Measurements from ENCODE around the gene ARHGEF26. TPM values are rescaled to one million over a fixed set of nuclear protein-coding genes. Genes with fewer than 3 reads are reported as not detected.

The ARHGEF26 gene
- total RNA-seq, 1 experiment from 2014 or later = 14.1 TPM

- no peaks in the 10 kb centered on the region for H3K27me3 Mint-ChIP-seq (ENCODE audit: low read depth)
- no peaks in the 10 kb centered on the region for H3K9me3 Mint-ChIP-seq
- ChIA-PET POLR2A (no interaction called here), CTCF (no interaction called here)
- TF ChIP-seq, protein P1, sequence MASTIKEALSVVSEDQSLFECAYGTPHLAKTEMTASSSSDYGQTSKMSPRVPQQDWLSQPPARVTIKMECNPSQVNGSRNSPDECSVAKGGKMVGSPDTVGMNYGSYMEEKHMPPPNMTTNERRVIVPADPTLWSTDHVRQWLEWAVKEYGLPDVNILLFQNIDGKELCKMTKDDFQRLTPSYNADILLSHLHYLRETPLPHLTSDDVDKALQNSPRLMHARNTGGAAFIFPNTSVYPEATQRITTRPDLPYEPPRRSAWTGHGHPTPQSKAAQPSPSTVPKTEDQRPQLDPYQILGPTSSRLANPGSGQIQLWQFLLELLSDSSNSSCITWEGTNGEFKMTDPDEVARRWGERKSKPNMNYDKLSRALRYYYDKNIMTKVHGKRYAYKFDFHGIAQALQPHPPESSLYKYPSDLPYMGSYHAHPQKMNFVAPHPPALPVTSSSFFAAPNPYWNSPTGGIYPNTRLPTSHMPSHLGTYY (CRISPR knock-in tag; IDR thresholded peaks at IDR 0.05) = no peak
- TF ChIP-seq E2F1 (CRISPR knock-in tag; IDR thresholded peaks at IDR 0.05) (no peak), ZNF219 (CRISPR knock-in tag; IDR thresholded peaks at IDR 0.05; ENCODE audit: borderline replicate concordance) (no peak), TEAD1 (CRISPR knock-in tag; IDR thresholded peaks at IDR 0.05) (no peak), ETV6 (CRISPR knock-in tag; IDR thresholded peaks at IDR 0.05) (no peak), GTF2I (CRISPR knock-in tag; conservative IDR thresholded peaks at IDR 0.05) (no peak), ZNF281 (CRISPR knock-in tag; IDR thresholded peaks at IDR 0.05) (no peak), ZNF263 (CRISPR knock-in tag; IDR thresholded peaks at IDR 0.05; ENCODE audit: low read depth) (no peak)
- no peak for ATAC-seq
- no peak overlapping the region for H3K4me3 Mint-ChIP-seq
- no peak overlapping the region for H3K27ac Mint-ChIP-seq
- H3K36me3 Mint-ChIP-seq = peaks cover 21% of the 10 kb centered on the region
- no peak for DNase-seq (ENCODE audit: low spot score)
- peaks cover 44% of the 10 kb centered on the region for H3K4me1 Mint-ChIP-seq
Measured at GRCh38 chr3:154132777-154133375, 11.7 kb downstream of the ARHGEF26 start.

DNA sequence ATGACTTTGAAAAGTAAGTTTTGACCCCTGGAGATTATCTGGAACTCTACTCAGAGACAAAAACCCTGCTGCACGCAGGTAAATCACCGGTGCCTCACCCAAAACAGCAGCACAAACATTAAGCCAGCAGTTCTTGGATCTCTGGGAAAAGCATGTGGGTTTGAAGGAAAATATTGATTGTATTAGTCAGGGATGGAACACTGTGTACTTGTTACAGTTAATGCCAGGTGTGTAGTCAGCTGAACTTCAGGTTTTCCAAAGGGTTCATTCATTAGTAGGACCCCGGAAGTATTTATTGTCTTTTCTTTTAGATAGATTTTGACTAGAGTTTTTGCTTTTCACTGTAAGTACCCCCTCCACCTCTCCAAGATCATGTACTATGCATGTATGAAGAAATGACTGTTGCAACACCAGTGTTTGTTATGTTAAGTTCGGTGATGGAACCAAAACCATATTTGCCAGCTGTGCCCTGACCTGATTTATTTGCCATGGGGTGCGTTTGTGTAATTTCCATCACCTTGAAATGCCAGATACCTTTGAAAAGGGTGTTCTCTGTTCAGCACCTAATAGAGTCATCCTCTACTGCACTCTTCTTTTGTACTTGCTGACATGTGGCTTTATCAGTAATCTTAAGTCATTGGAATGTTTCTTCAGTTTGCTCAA, 14.5 kb downstream of the ARHGEF26 start:
- no peak for ATAC-seq
- ChIA-PET CTCF (no interaction called here), POLR2A (no interaction called here)
- Mint-ChIP-seq H3K27ac (no peak overlapping the region), H3K27me3 (ENCODE audit: low read depth) (no peaks in the 10 kb centered on the region), H3K9me3 (no peaks in the 10 kb centered on the region), H3K4me1 (peaks cover 37% of the 10 kb centered on the region), H3K4me3 (no peak overlapping the region), H3K36me3 (peaks cover 2% of the 10 kb centered on the region; the same call in 1 of the 2 replicates)
- no peak for DNase-seq (ENCODE audit: low spot score)
- TF ChIP-seq IRF2 (CRISPR knock-in tag; IDR thresholded peaks at IDR 0.05; ENCODE audit: borderline replicate concordance, low read depth) = no peak
- TF ChIP-seq, protein P2, sequence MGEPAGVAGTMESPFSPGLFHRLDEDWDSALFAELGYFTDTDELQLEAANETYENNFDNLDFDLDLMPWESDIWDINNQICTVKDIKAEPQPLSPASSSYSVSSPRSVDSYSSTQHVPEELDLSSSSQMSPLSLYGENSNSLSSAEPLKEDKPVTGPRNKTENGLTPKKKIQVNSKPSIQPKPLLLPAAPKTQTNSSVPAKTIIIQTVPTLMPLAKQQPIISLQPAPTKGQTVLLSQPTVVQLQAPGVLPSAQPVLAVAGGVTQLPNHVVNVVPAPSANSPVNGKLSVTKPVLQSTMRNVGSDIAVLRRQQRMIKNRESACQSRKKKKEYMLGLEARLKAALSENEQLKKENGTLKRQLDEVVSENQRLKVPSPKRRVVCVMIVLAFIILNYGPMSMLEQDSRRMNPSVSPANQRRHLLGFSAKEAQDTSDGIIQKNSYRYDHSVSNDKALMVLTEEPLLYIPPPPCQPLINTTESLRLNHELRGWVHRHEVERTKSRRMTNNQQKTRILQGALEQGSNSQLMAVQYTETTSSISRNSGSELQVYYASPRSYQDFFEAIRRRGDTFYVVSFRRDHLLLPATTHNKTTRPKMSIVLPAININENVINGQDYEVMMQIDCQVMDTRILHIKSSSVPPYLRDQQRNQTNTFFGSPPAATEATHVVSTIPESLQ (CRISPR knock-in tag; IDR thresholded peaks at IDR 0.05) = no peak
- no peak for TF ChIP-seq NFE2L1 (CRISPR knock-in tag; IDR thresholded peaks at IDR 0.05)
- TF ChIP-seq SP1 (CRISPR knock-in tag; conservative IDR thresholded peaks at IDR 0.05) = no peak
- TF ChIP-seq JUN (CRISPR knock-in tag; IDR thresholded peaks at IDR 0.05) = no peak
- TF ChIP-seq, protein P3, sequence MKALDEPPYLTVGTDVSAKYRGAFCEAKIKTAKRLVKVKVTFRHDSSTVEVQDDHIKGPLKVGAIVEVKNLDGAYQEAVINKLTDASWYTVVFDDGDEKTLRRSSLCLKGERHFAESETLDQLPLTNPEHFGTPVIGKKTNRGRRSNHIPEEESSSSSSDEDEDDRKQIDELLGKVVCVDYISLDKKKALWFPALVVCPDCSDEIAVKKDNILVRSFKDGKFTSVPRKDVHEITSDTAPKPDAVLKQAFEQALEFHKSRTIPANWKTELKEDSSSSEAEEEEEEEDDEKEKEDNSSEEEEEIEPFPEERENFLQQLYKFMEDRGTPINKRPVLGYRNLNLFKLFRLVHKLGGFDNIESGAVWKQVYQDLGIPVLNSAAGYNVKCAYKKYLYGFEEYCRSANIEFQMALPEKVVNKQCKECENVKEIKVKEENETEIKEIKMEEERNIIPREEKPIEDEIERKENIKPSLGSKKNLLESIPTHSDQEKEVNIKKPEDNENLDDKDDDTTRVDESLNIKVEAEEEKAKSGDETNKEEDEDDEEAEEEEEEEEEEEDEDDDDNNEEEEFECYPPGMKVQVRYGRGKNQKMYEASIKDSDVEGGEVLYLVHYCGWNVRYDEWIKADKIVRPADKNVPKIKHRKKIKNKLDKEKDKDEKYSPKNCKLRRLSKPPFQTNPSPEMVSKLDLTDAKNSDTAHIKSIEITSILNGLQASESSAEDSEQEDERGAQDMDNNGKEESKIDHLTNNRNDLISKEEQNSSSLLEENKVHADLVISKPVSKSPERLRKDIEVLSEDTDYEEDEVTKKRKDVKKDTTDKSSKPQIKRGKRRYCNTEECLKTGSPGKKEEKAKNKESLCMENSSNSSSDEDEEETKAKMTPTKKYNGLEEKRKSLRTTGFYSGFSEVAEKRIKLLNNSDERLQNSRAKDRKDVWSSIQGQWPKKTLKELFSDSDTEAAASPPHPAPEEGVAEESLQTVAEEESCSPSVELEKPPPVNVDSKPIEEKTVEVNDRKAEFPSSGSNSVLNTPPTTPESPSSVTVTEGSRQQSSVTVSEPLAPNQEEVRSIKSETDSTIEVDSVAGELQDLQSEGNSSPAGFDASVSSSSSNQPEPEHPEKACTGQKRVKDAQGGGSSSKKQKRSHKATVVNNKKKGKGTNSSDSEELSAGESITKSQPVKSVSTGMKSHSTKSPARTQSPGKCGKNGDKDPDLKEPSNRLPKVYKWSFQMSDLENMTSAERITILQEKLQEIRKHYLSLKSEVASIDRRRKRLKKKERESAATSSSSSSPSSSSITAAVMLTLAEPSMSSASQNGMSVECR (CRISPR knock-in tag; IDR thresholded peaks at IDR 0.05; ENCODE audit: borderline replicate concordance) = no peak
- TF ChIP-seq ZNF281 (CRISPR knock-in tag; IDR thresholded peaks at IDR 0.05) = no peak
- TF ChIP-seq GTF2I (CRISPR knock-in tag; conservative IDR thresholded peaks at IDR 0.05) = no peak
- no peak for TF ChIP-seq RELA (CRISPR knock-in tag; IDR thresholded peaks at IDR 0.05; ENCODE audit: borderline replicate concordance)
- TF ChIP-seq TCF7 (CRISPR knock-in tag; IDR thresholded peaks at IDR 0.05; ENCODE audit: low read depth) = no peak
- TF ChIP-seq ZNF232 (CRISPR knock-in tag; IDR thresholded peaks at IDR 0.05) = no peak
- no peak for TF ChIP-seq RORB (CRISPR knock-in tag; IDR thresholded peaks at IDR 0.05)
- TF ChIP-seq ZNF263 (CRISPR knock-in tag; IDR thresholded peaks at IDR 0.05; ENCODE audit: low read depth) = no peak
- TF ChIP-seq SMAD4 (CRISPR knock-in tag; IDR thresholded peaks at IDR 0.05) = no peak
- TF ChIP-seq FOXP1 (CRISPR knock-in tag; IDR thresholded peaks at IDR 0.05; ENCODE audit: borderline replicate concordance) = no peak

All from WTC11 (cell line).